Stomach (tissue), 9 donors: ENCODE data around the gene GABRG3. TPM values are rescaled to one million over a fixed set of nuclear protein-coding genes. Genes with fewer than 3 reads are reported as not detected.
A peak's percentile ranks its signal among the peaks of the same experiment; 100 is the strongest.

Source experiments
- DNase-seq, 2 donors: peaks; one replicate each; pipeline versions ENCODE4 v3.0.0 to v3.0.0-alpha.2; 2013 to 2019
- H3K27ac ChIP-seq, 5 donors: fragments of 200-600 bp in 4 of 5; sonication (generic) in 4 of 5; one replicate each; pipeline ENCODE4 v1.5.1; 2013 to 2019; ENCODE audit warnings: mild to moderate bottlenecking in 1 of 5, moderate library complexity in 1 of 5
- H3K27me3 ChIP-seq, 3 donors: fragments of 200-600 bp; sonication (generic); one replicate each; pipeline ENCODE4 v1.5.1; 2017 to 2019; ENCODE audit warnings: mixed run types in 1 of 3
- H3K36me3 ChIP-seq, 4 donors: fragments of 200-600 bp; sonication (generic); 1 replicate in 3 of 4; 2 replicates in 1 of 4; pipeline ENCODE4 v1.5.1; 2016 to 2019
- H3K4me1 ChIP-seq, 4 donors: fragments of 200-600 bp; sonication (generic); one replicate each; pipeline ENCODE4 v1.5.1; 2016 to 2019
- H3K4me3 ChIP-seq, 4 donors: fragments of 200-600 bp; sonication (generic) in 3 of 4; one replicate each; pipeline ENCODE4 v1.5.1; 2016 to 2019; ENCODE audit warnings: mild to moderate bottlenecking in 1 of 4
- H3K9me3 ChIP-seq, 4 donors: fragments of 200-600 bp; sonication (generic); one replicate each; pipeline ENCODE4 v1.5.1; 2016 to 2019
- EP300 ChIP-seq: sonication (generic); formaldehyde crosslinking; IDR thresholded peaks from one replicate; pipeline ENCODE4 v1.6.1; 2017; ENCODE audit warnings: antibody characterized with exemption
- POLR2A ChIP-seq, 4 donors: fragments of 450-650 bp; IDR thresholded peaks; one replicate each; pipeline ENCODE4 v1.6.1; 2016; ENCODE audit warnings: antibody characterized with exemption in 4 of 4, control low read depth in 2 of 4, mild to moderate bottlenecking in 1 of 4, moderate library complexity in 1 of 4
- POLR2AphosphoS5 ChIP-seq, 3 donors: sonication (generic); formaldehyde crosslinking; IDR thresholded peaks; one replicate each; pipeline ENCODE4 v1.6.1; 2016; ENCODE audit warnings: antibody characterized with exemption in 3 of 3
- WGBS, 5 donors: extraction: QIAGEN DNeasy Blood & Tissue Kit in 3 of 5; methylation state at CpG; one replicate each; pipeline versions ENCODE4 v1.1.5 to v1.1.7; 2013 to 2018; 5-methylcytosine and 5-hydroxymethylcytosine counted together
- intact Hi-C: fragments of 100-400 bp; cut with DNase I; formaldehyde crosslinking; loops from one replicate; pipeline ENCODE4 v1.15.1; 2023; ENCODE audit warnings: low total_unique reads
- polyA plus RNA-seq, 3 donors: library from polyadenylated mRNA; stranded (reverse); fragments of 200-250 nt; gene quantifications; one replicate each; pipeline ENCODE4 v1.2.3, GENCODE V29; 2013
- total RNA-seq, 5 donors: library from RNA; depleted of rRNA; stranded (reverse); fragments of >200 nt; gene quantifications; one replicate each; pipeline versions ENCODE4 v1.1.0 to v1.2.3, GENCODE V29; 2014 to 2016
- TF ChIP-seq, protein P1 (sequence below), 7 experiments: fragments of 450-650 bp in 4 of 7; fragments of 200-600 bp in 3 of 7; sonication (generic) in 3 of 7; IDR thresholded peaks; one replicate each; pipeline ENCODE4 v1.5.1; 2016 to 2019; ENCODE audit warnings: antibody characterized with exemption in 7 of 7, control low read depth in 2 of 7, mild to moderate bottlenecking in 1 of 7
- donor health status: healthy with polysubstance abuse.
- donor health status: Bipolar disorder and iron deficiency.
- donor health status: healthy.

GABRG3 gene
- total and polyA plus RNA-seq, 8 donors, result 0.37 to 1.5 TPM; not detected in 6

DNA sequence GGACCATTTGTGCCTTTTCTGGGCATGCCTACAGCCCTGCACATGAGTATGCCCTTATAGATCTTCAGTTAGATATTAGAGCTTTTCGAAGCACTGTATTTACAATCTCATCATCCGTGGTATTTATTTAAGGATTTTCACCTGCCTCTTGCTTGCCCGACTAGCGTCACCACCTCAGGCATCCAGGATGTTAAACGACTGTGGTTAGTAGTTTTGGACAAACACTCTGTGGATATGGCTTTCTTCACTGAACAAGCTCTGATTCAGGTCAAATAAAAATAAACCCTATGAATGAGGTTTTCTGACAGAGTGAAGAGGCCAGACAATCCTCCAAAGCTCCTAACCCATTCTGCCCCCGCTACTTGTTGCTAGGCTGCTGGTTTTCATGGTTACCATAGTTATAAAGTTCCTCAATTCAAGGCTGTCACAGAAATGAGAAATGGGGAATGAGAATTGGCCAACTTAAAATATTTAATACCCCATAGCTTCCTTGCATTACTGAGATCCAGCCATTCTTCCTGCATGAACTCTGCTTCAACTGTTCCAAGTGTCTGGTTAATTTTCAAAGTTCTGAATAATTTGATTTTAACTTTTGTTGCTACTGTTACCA lies 440.1 kb downstream of the GABRG3 start:
- H3K27me3 ChIP-seq, result peaks cover 0 to under 1% (median 0%) of the 10 kb centered on the region in 3 donors
- no peak overlapping the region for H3K4me3 ChIP-seq
- H3K9me3 ChIP-seq, result peaks cover 0 to 19% (median 0%) of the 10 kb centered on the region in 4 donors
- intact Hi-C loops, result no loop called here
- no peak for DNase-seq
- no peaks in the 10 kb centered on the region for H3K4me1 ChIP-seq
- 60 to 77% (median 69%) methylated on average over 6 of the region's 6 CpGs for WGBS, 5 donors
- no peak overlapping the region for H3K27ac ChIP-seq
- no peaks in the 10 kb centered on the region for H3K36me3 ChIP-seq
- TF ChIP-seq POLR2AphosphoS5 (IDR thresholded peaks at IDR 0.05) (no peak), EP300 (no peak), POLR2A (IDR thresholded peaks at IDR 0.05) (no peak)
- TF ChIP-seq, protein P1, sequence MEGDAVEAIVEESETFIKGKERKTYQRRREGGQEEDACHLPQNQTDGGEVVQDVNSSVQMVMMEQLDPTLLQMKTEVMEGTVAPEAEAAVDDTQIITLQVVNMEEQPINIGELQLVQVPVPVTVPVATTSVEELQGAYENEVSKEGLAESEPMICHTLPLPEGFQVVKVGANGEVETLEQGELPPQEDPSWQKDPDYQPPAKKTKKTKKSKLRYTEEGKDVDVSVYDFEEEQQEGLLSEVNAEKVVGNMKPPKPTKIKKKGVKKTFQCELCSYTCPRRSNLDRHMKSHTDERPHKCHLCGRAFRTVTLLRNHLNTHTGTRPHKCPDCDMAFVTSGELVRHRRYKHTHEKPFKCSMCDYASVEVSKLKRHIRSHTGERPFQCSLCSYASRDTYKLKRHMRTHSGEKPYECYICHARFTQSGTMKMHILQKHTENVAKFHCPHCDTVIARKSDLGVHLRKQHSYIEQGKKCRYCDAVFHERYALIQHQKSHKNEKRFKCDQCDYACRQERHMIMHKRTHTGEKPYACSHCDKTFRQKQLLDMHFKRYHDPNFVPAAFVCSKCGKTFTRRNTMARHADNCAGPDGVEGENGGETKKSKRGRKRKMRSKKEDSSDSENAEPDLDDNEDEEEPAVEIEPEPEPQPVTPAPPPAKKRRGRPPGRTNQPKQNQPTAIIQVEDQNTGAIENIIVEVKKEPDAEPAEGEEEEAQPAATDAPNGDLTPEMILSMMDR (IDR thresholded peaks at IDR 0.05), result no peak

DNA sequence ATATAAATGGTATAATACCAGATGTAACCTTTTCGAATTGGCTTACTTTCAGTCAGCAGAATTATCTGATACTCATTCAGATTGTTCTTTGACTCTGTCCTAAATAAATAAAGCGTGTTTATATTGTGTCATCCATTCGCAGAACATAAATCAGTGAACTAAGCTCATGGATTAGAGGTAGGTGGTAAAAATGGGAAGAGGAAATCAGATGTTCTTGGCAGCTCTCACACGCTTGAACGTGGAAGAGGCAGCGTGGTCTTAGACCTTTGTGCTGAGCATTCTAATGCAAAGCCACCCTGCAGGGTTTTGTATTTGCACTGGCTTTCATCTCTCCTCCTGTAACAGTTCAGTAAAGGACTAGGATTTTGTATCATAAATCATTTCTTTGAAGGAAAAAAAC lies 441.4 kb downstream of the GABRG3 start:
- Histone ChIP-seq H3K4me3 (no peak overlapping the region), H3K4me1 (no peaks in the 10 kb centered on the region), H3K9me3 (peaks cover 0 to 9% (median 0%) of the 10 kb centered on the region in 4 donors), H3K36me3 (no peaks in the 10 kb centered on the region), H3K27me3 (peaks cover 0 to 6% (median 0%) of the 10 kb centered on the region in 3 donors), H3K27ac (no peak overlapping the region)
- no peak for DNase-seq
- intact Hi-C loops, result no loop called here
- TF ChIP-seq POLR2AphosphoS5 (IDR thresholded peaks at IDR 0.05) (no peak), EP300 (no peak), POLR2A (IDR thresholded peaks at IDR 0.05) (no peak)
- WGBS, 5 donors, result 14 to 24% (median 16%) methylated on average over 6 of the region's 6 CpGs

- H3K27me3 ChIP-seq, result peaks cover 0 to 6% (median 0%) of the 10 kb centered on the region in 3 donors
- H3K4me3 ChIP-seq, result no peak overlapping the region
- H3K9me3 ChIP-seq, result peaks cover 0 to 6% (median 2%) of the 10 kb centered on the region in 4 donors
- H3K36me3 ChIP-seq, result no peaks in the 10 kb centered on the region
- WGBS, 5 donors, result 48 to 57% (median 56%) methylated on average over 7 of the region's 7 CpGs
- no peak for TF ChIP-seq POLR2A (IDR thresholded peaks at IDR 0.05)
- TF ChIP-seq POLR2AphosphoS5 (IDR thresholded peaks at IDR 0.05), result no peak
- TF ChIP-seq, protein P1 (IDR thresholded peaks at IDR 0.05), result no peak
- TF ChIP-seq EP300, result no peak
- intact Hi-C loops, result no loop called here
- no peaks in the 10 kb centered on the region for H3K4me1 ChIP-seq
- no peak overlapping the region for H3K27ac ChIP-seq
- no peak for DNase-seq
Measured at GRCh38 chr15:27414168-27414870, 443.3 kb downstream of the GABRG3 start.

DNA sequence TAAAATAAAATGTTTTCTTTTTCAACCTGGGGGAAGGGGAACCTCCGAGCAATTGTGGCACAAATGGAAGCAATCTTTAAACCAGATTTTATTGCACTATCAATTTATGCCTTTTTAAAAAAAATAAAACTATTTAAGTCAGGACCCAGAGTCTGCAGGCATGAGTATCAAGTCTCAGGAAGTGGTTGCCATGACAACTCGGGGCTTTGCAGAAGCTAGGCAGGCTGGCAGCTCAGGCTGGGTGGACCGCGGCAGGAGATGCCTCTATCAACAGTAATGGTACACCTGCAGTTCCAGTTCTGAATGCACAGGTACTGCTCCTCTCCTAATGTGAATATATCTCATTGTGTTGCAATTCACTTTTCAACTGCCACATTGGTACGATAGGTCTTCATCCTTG lies 447.7 kb downstream of the GABRG3 start:
- peaks cover 0 to 7% (median 2%) of the 10 kb centered on the region in 4 donors for H3K9me3 ChIP-seq
- peak in 1 of 2 donors; percentile 29 for DNase-seq
- intact Hi-C loops, result no loop called here
- TF ChIP-seq, protein P1 (IDR thresholded peaks at IDR 0.05), result no peak
- TF ChIP-seq EP300 (no peak), POLR2AphosphoS5 (IDR thresholded peaks at IDR 0.05) (no peak), POLR2A (IDR thresholded peaks at IDR 0.05) (no peak)
- H3K36me3 ChIP-seq, result no peaks in the 10 kb centered on the region
- H3K27ac ChIP-seq, result no peak overlapping the region
- peaks cover 0 to 6% (median 0%) of the 10 kb centered on the region in 3 donors for H3K27me3 ChIP-seq
- no peaks in the 10 kb centered on the region for H3K4me1 ChIP-seq
- 35 to 52% (median 43%) methylated on average over 5 of the region's 5 CpGs for WGBS, 5 donors
- no peak overlapping the region for H3K4me3 ChIP-seq
